K562 (cell line): ENCODE measurements around the gene UBXN6. TPM values are rescaled to one million over a fixed set of nuclear protein-coding genes. Genes with fewer than 3 reads are reported as not detected.
A peak's percentile ranks its signal among the peaks of the same experiment; 100 is the strongest.

Experiments used
- L3MBTL2 ChIP-seq: fragments of 450-650 bp; IDR thresholded peaks from 2 replicates; pipeline ENCODE4 v1.6.1; 2016; ENCODE audit warnings: mild to moderate bottlenecking, moderate library complexity
- MCM2 ChIP-seq: fragments of 450-650 bp; IDR thresholded peaks from 2 replicates; pipeline ENCODE4 v1.6.1; 2017; ENCODE audit warnings: low read depth, mild to moderate bottlenecking
- SIN3A ChIP-seq, 2 experiments: fragments of 150-350 bp in 1 of 2; IDR thresholded peaks; 2 replicates each; pipeline ENCODE4 v1.6.1; 2011 to 2016; ENCODE audit warnings: borderline replicate concordance in 2 of 2, low read depth in 2 of 2, low read length in 2 of 2, mild to moderate bottlenecking in 2 of 2, moderate library complexity in 2 of 2; ENCODE audit not compliant: control insufficient read depth in 1 of 2
- ZNF184 ChIP-seq: sonication (generic); formaldehyde crosslinking; IDR thresholded peaks from 2 replicates; pipeline ENCODE4 v1.5.0; 2020; ENCODE audit warnings: missing genetic modification reagents
- polyA plus RNA-seq, 8 experiments: library from polyadenylated mRNA; depleted of rRNA in 4 of 8; stranded (reverse) in 5 of 8; unstranded in 3 of 8; fragments of >200 nt; fragmentation: Nextera tagmentation in 2 of 8; fragmentation: Illumina TruSeq in 1 of 8; extraction: Ambion mirVana in 2 of 8; extraction: Trizol in 1 of 8; gene quantifications; 2 replicates each; pipeline versions ENCODE4 v1.2.1 to v1.2.3, GENCODE V29; 2011 to 2014; ENCODE audit warnings: inconsistent platforms in 1 of 8, missing spikeins in 1 of 8
- total RNA-seq, 7 experiments: library from RNA; depleted of rRNA in 6 of 7; stranded (reverse); fragments of >200 nt in 6 of 7; fragmentation: Illumina TruSeq in 2 of 7; extraction: Trizol in 2 of 7; gene quantifications; 2 replicates each; pipeline versions ENCODE4 v1.2.1 to v1.2.3, GENCODE V29; 2011 to 2021; ENCODE audit warnings: low replicate concordance in 1 of 7
- TF ChIP-seq, protein P1 (sequence below): fragments of 450-650 bp; IDR thresholded peaks from 2 replicates; pipeline ENCODE4 v1.6.1; 2016; ENCODE audit warnings: mild to moderate bottlenecking, moderate library complexity

UBXN6 gene
- total and polyA plus RNA-seq, 9 of the 15 experiments (the other 6 are each of a cell fraction or from before 2014, with no cell fraction given), result 0.48 to 90.2 (median 29.5) TPM

DNA sequence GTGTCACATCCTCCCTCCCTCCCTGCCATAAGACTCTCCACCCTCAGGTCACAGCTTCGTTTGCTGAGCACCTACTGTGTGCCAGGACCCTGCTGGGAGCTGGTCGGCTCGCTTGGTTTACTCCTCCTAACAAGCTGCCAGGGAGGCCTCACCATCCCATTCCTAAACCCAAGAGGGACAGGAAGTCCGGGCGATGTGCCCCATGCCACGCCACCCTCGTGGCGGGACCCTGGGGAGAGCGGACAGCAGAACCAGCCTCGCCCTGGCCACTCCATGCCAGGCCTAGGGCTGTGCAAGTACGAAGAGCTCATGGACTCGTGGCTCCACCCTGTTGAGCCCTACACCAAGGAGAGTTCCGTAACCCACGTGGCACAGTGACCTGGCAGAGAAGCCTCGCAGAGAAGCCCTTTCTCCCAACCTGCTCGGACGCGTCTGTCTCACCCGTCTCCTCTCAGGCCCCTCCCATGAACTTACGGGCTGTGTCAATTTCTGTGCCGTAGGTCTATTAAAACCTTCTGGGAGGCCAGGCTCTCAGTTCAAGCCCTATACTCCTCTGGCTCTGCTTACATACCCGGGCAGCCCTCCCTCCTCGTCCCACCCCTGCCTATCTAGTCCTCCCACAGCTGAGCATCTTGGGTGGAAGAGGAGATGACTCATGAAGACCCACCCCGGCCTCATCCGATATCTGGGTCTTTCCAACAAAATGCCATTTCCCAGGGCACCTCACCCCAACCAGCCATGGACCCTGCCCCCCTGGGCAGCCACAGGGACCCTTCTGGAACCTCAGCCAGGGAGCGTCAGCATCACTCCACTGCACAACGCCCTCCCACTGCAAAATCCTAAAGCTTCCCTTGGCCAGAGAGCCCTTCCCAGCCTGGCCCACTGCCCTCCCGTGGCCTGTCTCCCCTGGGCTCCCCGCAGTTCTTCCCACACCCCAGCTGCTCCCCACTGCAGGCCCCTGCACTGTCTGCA lies 2.6 kb downstream of the UBXN6 start (continued):
- TF ChIP-seq, protein P1, sequence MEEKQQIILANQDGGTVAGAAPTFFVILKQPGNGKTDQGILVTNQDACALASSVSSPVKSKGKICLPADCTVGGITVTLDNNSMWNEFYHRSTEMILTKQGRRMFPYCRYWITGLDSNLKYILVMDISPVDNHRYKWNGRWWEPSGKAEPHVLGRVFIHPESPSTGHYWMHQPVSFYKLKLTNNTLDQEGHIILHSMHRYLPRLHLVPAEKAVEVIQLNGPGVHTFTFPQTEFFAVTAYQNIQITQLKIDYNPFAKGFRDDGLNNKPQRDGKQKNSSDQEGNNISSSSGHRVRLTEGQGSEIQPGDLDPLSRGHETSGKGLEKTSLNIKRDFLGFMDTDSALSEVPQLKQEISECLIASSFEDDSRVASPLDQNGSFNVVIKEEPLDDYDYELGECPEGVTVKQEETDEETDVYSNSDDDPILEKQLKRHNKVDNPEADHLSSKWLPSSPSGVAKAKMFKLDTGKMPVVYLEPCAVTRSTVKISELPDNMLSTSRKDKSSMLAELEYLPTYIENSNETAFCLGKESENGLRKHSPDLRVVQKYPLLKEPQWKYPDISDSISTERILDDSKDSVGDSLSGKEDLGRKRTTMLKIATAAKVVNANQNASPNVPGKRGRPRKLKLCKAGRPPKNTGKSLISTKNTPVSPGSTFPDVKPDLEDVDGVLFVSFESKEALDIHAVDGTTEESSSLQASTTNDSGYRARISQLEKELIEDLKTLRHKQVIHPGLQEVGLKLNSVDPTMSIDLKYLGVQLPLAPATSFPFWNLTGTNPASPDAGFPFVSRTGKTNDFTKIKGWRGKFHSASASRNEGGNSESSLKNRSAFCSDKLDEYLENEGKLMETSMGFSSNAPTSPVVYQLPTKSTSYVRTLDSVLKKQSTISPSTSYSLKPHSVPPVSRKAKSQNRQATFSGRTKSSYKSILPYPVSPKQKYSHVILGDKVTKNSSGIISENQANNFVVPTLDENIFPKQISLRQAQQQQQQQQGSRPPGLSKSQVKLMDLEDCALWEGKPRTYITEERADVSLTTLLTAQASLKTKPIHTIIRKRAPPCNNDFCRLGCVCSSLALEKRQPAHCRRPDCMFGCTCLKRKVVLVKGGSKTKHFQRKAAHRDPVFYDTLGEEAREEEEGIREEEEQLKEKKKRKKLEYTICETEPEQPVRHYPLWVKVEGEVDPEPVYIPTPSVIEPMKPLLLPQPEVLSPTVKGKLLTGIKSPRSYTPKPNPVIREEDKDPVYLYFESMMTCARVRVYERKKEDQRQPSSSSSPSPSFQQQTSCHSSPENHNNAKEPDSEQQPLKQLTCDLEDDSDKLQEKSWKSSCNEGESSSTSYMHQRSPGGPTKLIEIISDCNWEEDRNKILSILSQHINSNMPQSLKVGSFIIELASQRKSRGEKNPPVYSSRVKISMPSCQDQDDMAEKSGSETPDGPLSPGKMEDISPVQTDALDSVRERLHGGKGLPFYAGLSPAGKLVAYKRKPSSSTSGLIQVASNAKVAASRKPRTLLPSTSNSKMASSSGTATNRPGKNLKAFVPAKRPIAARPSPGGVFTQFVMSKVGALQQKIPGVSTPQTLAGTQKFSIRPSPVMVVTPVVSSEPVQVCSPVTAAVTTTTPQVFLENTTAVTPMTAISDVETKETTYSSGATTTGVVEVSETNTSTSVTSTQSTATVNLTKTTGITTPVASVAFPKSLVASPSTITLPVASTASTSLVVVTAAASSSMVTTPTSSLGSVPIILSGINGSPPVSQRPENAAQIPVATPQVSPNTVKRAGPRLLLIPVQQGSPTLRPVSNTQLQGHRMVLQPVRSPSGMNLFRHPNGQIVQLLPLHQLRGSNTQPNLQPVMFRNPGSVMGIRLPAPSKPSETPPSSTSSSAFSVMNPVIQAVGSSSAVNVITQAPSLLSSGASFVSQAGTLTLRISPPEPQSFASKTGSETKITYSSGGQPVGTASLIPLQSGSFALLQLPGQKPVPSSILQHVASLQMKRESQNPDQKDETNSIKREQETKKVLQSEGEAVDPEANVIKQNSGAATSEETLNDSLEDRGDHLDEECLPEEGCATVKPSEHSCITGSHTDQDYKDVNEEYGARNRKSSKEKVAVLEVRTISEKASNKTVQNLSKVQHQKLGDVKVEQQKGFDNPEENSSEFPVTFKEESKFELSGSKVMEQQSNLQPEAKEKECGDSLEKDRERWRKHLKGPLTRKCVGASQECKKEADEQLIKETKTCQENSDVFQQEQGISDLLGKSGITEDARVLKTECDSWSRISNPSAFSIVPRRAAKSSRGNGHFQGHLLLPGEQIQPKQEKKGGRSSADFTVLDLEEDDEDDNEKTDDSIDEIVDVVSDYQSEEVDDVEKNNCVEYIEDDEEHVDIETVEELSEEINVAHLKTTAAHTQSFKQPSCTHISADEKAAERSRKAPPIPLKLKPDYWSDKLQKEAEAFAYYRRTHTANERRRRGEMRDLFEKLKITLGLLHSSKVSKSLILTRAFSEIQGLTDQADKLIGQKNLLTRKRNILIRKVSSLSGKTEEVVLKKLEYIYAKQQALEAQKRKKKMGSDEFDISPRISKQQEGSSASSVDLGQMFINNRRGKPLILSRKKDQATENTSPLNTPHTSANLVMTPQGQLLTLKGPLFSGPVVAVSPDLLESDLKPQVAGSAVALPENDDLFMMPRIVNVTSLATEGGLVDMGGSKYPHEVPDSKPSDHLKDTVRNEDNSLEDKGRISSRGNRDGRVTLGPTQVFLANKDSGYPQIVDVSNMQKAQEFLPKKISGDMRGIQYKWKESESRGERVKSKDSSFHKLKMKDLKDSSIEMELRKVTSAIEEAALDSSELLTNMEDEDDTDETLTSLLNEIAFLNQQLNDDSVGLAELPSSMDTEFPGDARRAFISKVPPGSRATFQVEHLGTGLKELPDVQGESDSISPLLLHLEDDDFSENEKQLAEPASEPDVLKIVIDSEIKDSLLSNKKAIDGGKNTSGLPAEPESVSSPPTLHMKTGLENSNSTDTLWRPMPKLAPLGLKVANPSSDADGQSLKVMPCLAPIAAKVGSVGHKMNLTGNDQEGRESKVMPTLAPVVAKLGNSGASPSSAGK, result no peak
- no peak for TF ChIP-seq MCM2
- TF ChIP-seq ZNF184 (CRISPR knock-in tag), result no peak
- TF ChIP-seq L3MBTL2, result no peak
- peak in 1 of 2 experiments; percentile 30; a peak in 1 of 4 replicates for TF ChIP-seq SIN3A (IDR thresholded peaks at IDR 0.05; ENCODE audit: borderline replicate concordance in 2 of 2, control insufficient read depth in 1 of 2, low read depth in 2 of 2, low read length in 2 of 2)
